K562 (cell line): ENCODE measurements around the gene RNF144A. TPM values are rescaled to one million over a fixed set of nuclear protein-coding genes. Genes with fewer than 3 reads are reported as not detected.
A peak's percentile ranks its signal among the peaks of the same experiment; 100 is the strongest.

Experiments
- CREB1 ChIP-seq, 2 experiments: sonication (generic) in 1 of 2; formaldehyde crosslinking in 1 of 2; IDR thresholded peaks; 2 replicates each; pipeline versions ENCODE4 v1.6.1 to v1.8.0; 2012 to 2022; ENCODE audit warnings: inconsistent platforms in 1 of 2, mild to moderate bottlenecking in 1 of 2, missing genetic modification reagents in 1 of 2, moderate library complexity in 1 of 2
- EHMT2 ChIP-seq: fragments of 450-650 bp; IDR thresholded peaks from 2 replicates; pipeline ENCODE4 v1.6.1; 2018; ENCODE audit warnings: antibody characterized with exemption
- FOXK1 ChIP-seq: sonication (generic); formaldehyde crosslinking; IDR thresholded peaks from 2 replicates; pipeline ENCODE4 v1.8.0; 2022; ENCODE audit warnings: missing genetic modification reagents, mild to moderate bottlenecking, borderline replicate concordance
- KDM5B ChIP-seq: fragments of 200-600 bp; sonication (generic); IDR thresholded peaks from 2 replicates; pipeline ENCODE4 v1.6.1; 2012; ENCODE audit warnings: low read depth, mild to moderate bottlenecking, moderate library complexity, low read length, control low read depth, inconsistent platforms; ENCODE audit not compliant: insufficient replicate concordance
- RAD21 ChIP-seq, 2 experiments: fragments of 250-450 bp in 1 of 2; fragments of 450-650 bp in 1 of 2; sonication (Bioruptor Pico) in 1 of 2; formaldehyde crosslinking in 1 of 2; IDR thresholded peaks in 1 of 2; conservative IDR thresholded peaks in 1 of 2; 2 replicates each; pipeline versions ENCODE4 v1.4.0 to v1.8.0; 2020 to 2022; ENCODE audit warnings: mild to moderate bottlenecking in 2 of 2, moderate library complexity in 1 of 2
- RBBP5 ChIP-seq: fragments of 200-600 bp; sonication (generic); IDR thresholded peaks from 2 replicates; pipeline ENCODE4 v1.6.1; 2012; ENCODE audit warnings: borderline replicate concordance, mild to moderate bottlenecking, low read length, control low read depth, inconsistent platforms; ENCODE audit not compliant: insufficient read depth, poor library complexity, severe bottlenecking
- SETDB1 ChIP-seq: IDR thresholded peaks from one replicate; pipeline ENCODE4 v1.6.1; 2012; ENCODE audit warnings: low read length, control low read depth, inconsistent platforms
- SMAD3 ChIP-seq: fragments of 450-650 bp; formaldehyde crosslinking; conservative IDR thresholded peaks from 2 replicates; pipeline ENCODE4 v1.4.0; 2020; ENCODE audit warnings: mild to moderate bottlenecking
- TCF7 ChIP-seq: sonication (generic); IDR thresholded peaks from 2 replicates; pipeline ENCODE4 v1.6.1; 2016; ENCODE audit warnings: antibody characterized with exemption, borderline replicate concordance
- ZFX ChIP-seq: sonication (generic); formaldehyde crosslinking; IDR thresholded peaks from 2 replicates; pipeline ENCODE4 v1.8.0; 2022; ENCODE audit warnings: mild to moderate bottlenecking, missing genetic modification reagents, moderate library complexity
- ZNF263 ChIP-seq: sonication (generic); formaldehyde crosslinking; IDR thresholded peaks from 2 replicates; pipeline ENCODE4 v1.8.0; 2022; ENCODE audit warnings: mild to moderate bottlenecking, missing genetic modification reagents, borderline replicate concordance
- ZNF766 ChIP-seq: fragments of 200-800 bp; sonication (Bioruptor generic); conservative IDR thresholded peaks from 2 replicates; pipeline ENCODE4 v1.6.1; 2016; ENCODE audit warnings: missing genetic modification characterization, missing compliant biosample characterization
- polyA plus RNA-seq, 8 experiments: library from polyadenylated mRNA; depleted of rRNA in 4 of 8; stranded (reverse) in 5 of 8; unstranded in 3 of 8; fragments of >200 nt; fragmentation: Nextera tagmentation in 2 of 8; fragmentation: Illumina TruSeq in 1 of 8; extraction: Ambion mirVana in 2 of 8; extraction: Trizol in 1 of 8; gene quantifications; 2 replicates each; pipeline versions ENCODE4 v1.2.1 to v1.2.3, GENCODE V29; 2011 to 2014; ENCODE audit warnings: inconsistent platforms in 1 of 8, missing spikeins in 1 of 8
- total RNA-seq, 7 experiments: library from RNA; depleted of rRNA in 6 of 7; stranded (reverse); fragments of >200 nt in 6 of 7; fragmentation: Illumina TruSeq in 2 of 7; extraction: Trizol in 2 of 7; gene quantifications; 2 replicates each; pipeline versions ENCODE4 v1.2.1 to v1.2.3, GENCODE V29; 2011 to 2021; ENCODE audit warnings: low replicate concordance in 1 of 7
- TF ChIP-seq, protein P1 (sequence below): sonication (generic); IDR thresholded peaks from 2 replicates; pipeline ENCODE4 v1.6.1; 2016
- TF ChIP-seq, protein P2 (sequence below), 2 experiments: fragments of 200-800 bp in 1 of 2; sonication (Bioruptor generic) in 1 of 2; sonication (generic) in 1 of 2; formaldehyde crosslinking in 1 of 2; IDR thresholded peaks in 1 of 2; conservative IDR thresholded peaks in 1 of 2; 2 replicates each; pipeline versions ENCODE4 v1.5.0 to v1.6.1; 2016 to 2020; ENCODE audit warnings: missing compliant biosample characterization in 1 of 2, missing genetic modification characterization in 1 of 2, missing genetic modification reagents in 1 of 2
- TF ChIP-seq, protein P3 (sequence below): IDR thresholded peaks from 2 replicates; pipeline ENCODE4 v1.6.1; 2011; ENCODE audit warnings: borderline replicate concordance, low read depth, mild to moderate bottlenecking, moderate library complexity, low read length; ENCODE audit not compliant: insufficient read depth, poor library complexity, severe bottlenecking

RNF144A gene
- total and polyA plus RNA-seq, 9 of the 15 experiments (the other 6 are each of a cell fraction or from before 2014, with no cell fraction given) = 0.96 to 11.3 (median 6.2) TPM

DNA sequence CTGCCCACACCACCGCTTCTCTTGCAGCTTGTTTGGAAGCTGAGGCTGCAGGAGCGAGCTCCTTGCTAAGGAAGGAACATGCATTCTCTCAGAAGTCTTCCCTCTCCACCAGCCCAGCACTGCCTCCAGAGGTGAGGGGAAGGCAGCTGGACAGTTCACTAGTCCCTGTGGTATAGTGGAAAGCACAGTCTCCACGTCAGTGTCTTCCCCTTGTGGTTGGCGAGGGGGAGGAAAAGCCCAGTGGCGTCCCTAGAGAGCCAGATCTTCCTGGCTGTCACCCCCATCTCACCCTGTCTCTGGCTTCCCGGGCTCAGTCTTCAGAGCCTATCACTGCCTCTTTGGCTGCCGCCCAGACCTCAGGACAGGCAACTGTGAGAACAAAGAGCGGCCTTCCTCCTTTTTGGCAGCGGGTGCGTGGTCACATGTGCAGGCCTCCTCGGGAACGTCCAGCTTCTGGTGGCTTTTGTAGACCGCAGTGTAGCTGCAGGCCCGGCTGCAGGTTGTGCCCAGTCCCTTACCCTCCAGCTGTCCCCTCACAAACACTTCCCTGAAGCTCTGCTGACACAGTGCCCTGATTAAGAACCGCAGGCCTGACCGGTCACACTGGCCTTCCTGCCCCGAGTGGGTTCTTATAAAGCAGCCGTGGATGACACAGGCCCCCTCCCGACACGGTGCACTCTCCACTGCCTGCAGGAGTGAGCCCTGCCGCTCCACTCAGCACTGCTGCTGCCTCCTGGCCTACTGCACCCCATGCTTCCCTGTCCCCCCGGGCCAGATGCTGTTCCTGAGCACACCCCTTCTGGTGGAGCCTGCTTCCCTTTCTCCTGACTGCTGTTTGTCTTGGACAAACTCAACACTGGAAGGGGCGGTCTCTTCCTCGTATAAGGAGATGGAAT lies 90.9 kb downstream of the RNF144A start (continued):
- TF ChIP-seq, protein P1, sequence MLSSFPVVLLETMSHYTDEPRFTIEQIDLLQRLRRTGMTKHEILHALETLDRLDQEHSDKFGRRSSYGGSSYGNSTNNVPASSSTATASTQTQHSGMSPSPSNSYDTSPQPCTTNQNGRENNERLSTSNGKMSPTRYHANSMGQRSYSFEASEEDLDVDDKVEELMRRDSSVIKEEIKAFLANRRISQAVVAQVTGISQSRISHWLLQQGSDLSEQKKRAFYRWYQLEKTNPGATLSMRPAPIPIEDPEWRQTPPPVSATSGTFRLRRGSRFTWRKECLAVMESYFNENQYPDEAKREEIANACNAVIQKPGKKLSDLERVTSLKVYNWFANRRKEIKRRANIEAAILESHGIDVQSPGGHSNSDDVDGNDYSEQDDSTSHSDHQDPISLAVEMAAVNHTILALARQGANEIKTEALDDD = peak; percentile 95
- peak; percentile 55 for TF ChIP-seq SETDB1
- TF ChIP-seq RAD21 (CRISPR knock-in tag; conservative IDR thresholded peaks at IDR 0.05 in 1 of 2, IDR thresholded peaks at IDR 0.05 in 1 of 2) = peak; percentile 66 to 69
- TF ChIP-seq, protein P2, sequence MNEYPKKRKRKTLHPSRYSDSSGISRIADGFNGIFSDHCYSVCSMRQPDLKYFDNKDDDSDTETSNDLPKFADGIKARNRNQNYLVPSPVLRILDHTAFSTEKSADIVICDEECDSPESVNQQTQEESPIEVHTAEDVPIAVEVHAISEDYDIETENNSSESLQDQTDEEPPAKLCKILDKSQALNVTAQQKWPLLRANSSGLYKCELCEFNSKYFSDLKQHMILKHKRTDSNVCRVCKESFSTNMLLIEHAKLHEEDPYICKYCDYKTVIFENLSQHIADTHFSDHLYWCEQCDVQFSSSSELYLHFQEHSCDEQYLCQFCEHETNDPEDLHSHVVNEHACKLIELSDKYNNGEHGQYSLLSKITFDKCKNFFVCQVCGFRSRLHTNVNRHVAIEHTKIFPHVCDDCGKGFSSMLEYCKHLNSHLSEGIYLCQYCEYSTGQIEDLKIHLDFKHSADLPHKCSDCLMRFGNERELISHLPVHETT (CRISPR knock-in tag; conservative IDR thresholded peaks at IDR 0.05 in 1 of 2, IDR thresholded peaks at IDR 0.05 in 1 of 2) = peak in 1 of 2 experiments; percentile 65; a peak in 2 of 4 replicates
- TF ChIP-seq FOXK1 (CRISPR knock-in tag) = no peak
- TF ChIP-seq RBBP5 = peak; percentile 54
- TF ChIP-seq ZFX (CRISPR knock-in tag) = peak; percentile 80
- peak; percentile 28 for TF ChIP-seq KDM5B
- peak; percentile 64 for TF ChIP-seq TCF7
- 0 out of 2 replicates have a peak, but pooled peaks have one; percentile 36 for TF ChIP-seq SMAD3 (CRISPR knock-in tag)
- TF ChIP-seq CREB1 (IDR thresholded peaks at IDR 0.05) = 0 out of 2 replicates have a peak, but pooled peaks have one; percentile 27
- peak; percentile 82 for TF ChIP-seq CREB1 (CRISPR knock-in tag; IDR thresholded peaks at IDR 0.05)
- TF ChIP-seq, protein P3, sequence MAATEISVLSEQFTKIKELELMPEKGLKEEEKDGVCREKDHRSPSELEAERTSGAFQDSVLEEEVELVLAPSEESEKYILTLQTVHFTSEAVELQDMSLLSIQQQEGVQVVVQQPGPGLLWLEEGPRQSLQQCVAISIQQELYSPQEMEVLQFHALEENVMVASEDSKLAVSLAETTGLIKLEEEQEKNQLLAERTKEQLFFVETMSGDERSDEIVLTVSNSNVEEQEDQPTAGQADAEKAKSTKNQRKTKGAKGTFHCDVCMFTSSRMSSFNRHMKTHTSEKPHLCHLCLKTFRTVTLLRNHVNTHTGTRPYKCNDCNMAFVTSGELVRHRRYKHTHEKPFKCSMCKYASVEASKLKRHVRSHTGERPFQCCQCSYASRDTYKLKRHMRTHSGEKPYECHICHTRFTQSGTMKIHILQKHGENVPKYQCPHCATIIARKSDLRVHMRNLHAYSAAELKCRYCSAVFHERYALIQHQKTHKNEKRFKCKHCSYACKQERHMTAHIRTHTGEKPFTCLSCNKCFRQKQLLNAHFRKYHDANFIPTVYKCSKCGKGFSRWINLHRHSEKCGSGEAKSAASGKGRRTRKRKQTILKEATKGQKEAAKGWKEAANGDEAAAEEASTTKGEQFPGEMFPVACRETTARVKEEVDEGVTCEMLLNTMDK = peak; percentile 36
- peak; percentile 22; the same call in 1 of the 2 replicates for TF ChIP-seq ZNF263
- peak; percentile 78 for TF ChIP-seq ZNF766 (CRISPR knock-in tag)
- TF ChIP-seq EHMT2 = peak; percentile 34; the same call in 1 of the 2 replicates
